HepG2 (cell line): ENCODE results near the gene SPTBN5. TPM values are rescaled to one million over a fixed set of nuclear protein-coding genes. Genes with fewer than 3 reads are reported as not detected.

Experiments used
- ATAC-seq: fragments of 200-7000 bp; cut with Tn5 transposase; 3 replicates; pipeline ENCODE4 v1.9.1; 2020; ENCODE audit warnings: mild to moderate bottlenecking, moderate library complexity
- BruUV-seq: library from RNA; stranded (reverse); fragments of 400-500 nt; replicated peaks from 2 replicates; lab custom pipeline; 2021; lab: Mats Ljungman, UMichigan
- CTCF ChIA-PET: fragments of 300-600 bp; formaldehyde crosslinking; extraction: SDS; loops from one replicate; lab custom pipeline; 2021; ENCODE audit warnings: low total read pairs, inconsistent platforms, low intra/inter-chr PET ratio; lab: Yijun Ruan, JAX
- POLR2A ChIA-PET: fragments of 350-600 bp; sonication (Branson Sonifier 250); formaldehyde crosslinking; loops from one replicate; lab custom pipeline; 2020; ENCODE audit warnings: antibody characterized with exemption, inconsistent platforms; lab: Yijun Ruan, JAX
- DNase-seq: peaks from one replicate; pipeline ENCODE4 v3.0.0-alpha.2; 2015; ENCODE audit warnings: low spot score
- FAIRE-seq: peaks from 3 replicates; lab custom pipeline; 2011; peaks lifted over from hg19 to GRCh38; lab: Jason Lieb, UNC
- H2AFZ ChIP-seq: one replicate; pipeline ENCODE4 v1.6.1; 2011; ENCODE audit warnings: low read length, inconsistent platforms
- H3K27ac ChIP-seq: fragments of 300-600 bp; 3 replicates; pipeline ENCODE4 v1.8.0; 2011; ENCODE audit warnings: mixed run types, mild to moderate bottlenecking, mixed read lengths, low read length, inconsistent platforms; ENCODE audit not compliant: insufficient read depth; ENCODE audit errors: extremely low read length
- H3K27me3 ChIP-seq, 2 experiments: fragments of 200-600 bp in 1 of 2; 2 replicates in 1 of 2; 3 replicates in 1 of 2; pipeline versions ENCODE4 v1.6.0 to v1.8.0; 2011; ENCODE audit warnings: low read length in 2 of 2, mild to moderate bottlenecking in 2 of 2, moderate library complexity in 2 of 2, inconsistent platforms in 1 of 2; ENCODE audit not compliant: insufficient read depth in 2 of 2, control insufficient read depth in 1 of 2
- H3K36me3 ChIP-seq, 2 experiments: fragments of 200-600 bp in 1 of 2; replicated peaks in 1 of 2; 2 replicates in 1 of 2; 3 replicates in 1 of 2; pipeline versions ENCODE4 v1.5.1 to v1.8.0; 2011; ENCODE audit warnings: low read length in 2 of 2, inconsistent platforms in 1 of 2; ENCODE audit not compliant: insufficient read depth in 2 of 2, control insufficient read depth in 1 of 2
- H3K4me1 ChIP-seq: 2 replicates; pipeline ENCODE4 v1.5.1; 2012; ENCODE audit warnings: low read length, inconsistent platforms; ENCODE audit not compliant: insufficient read depth
- H3K4me2 ChIP-seq: 2 replicates; pipeline ENCODE4 v1.6.0; 2011; ENCODE audit warnings: low read depth, low read length, inconsistent platforms
- H3K4me3 ChIP-seq, 3 experiments: fragments of 200-600 bp in 1 of 3; sonication (generic), shearing (Covaris generic) in 1 of 3; replicated peaks in 1 of 3; 2 replicates each; pipeline ENCODE4 v1.5.1; 2011 to 2016; ENCODE audit warnings: low read length in 3 of 3, inconsistent platforms in 2 of 3, low read depth in 2 of 3, mild to moderate bottlenecking in 2 of 3, control low read depth in 1 of 3, mixed read lengths in 1 of 3; ENCODE audit not compliant: insufficient read depth in 1 of 3
- H3K79me2 ChIP-seq: one replicate; pipeline ENCODE4 v1.6.1; 2011; ENCODE audit warnings: low read length, inconsistent platforms; ENCODE audit not compliant: insufficient read depth
- H3K9ac ChIP-seq: 2 replicates; pipeline ENCODE4 v1.6.0; 2011; ENCODE audit warnings: mild to moderate bottlenecking, low read depth, low read length, inconsistent platforms; ENCODE audit not compliant: insufficient read depth
- H3K9me3 ChIP-seq: 2 replicates; pipeline ENCODE4 v1.5.1; 2012; ENCODE audit warnings: mild to moderate bottlenecking, low read length
- H4K20me1 ChIP-seq: 2 replicates; pipeline ENCODE4 v1.6.0; 2011; ENCODE audit warnings: inconsistent platforms, mild to moderate bottlenecking, low read length, moderate library complexity; ENCODE audit not compliant: insufficient read depth
- NKX3-1 ChIP-seq: sonication (generic); formaldehyde crosslinking; IDR thresholded peaks from 2 replicates; pipeline ENCODE4 v1.5.0; 2020; ENCODE audit warnings: missing genetic modification reagents
- POLR2A ChIP-seq, 2 experiments: IDR thresholded peaks; 2 replicates each; pipeline ENCODE4 v1.6.1; 2011; ENCODE audit warnings: low read depth in 2 of 2, low read length in 2 of 2, mild to moderate bottlenecking in 1 of 2, moderate library complexity in 1 of 2; ENCODE audit not compliant: insufficient read depth in 1 of 2
- RCOR2 ChIP-seq: IDR thresholded peaks from 2 replicates; pipeline ENCODE4 v1.6.1; 2016; ENCODE audit warnings: missing biosample characterization, missing genetic modification reagents
- RFX1 ChIP-seq: fragments of 450-650 bp; IDR thresholded peaks from 2 replicates; pipeline ENCODE4 v1.6.1; 2017
- SMARCC2 ChIP-seq: fragments of 450-650 bp; IDR thresholded peaks from 2 replicates; pipeline ENCODE4 v1.6.1; 2017; ENCODE audit warnings: antibody characterized with exemption, mild to moderate bottlenecking
- SP4 ChIP-seq: sonication (generic); formaldehyde crosslinking; IDR thresholded peaks from 2 replicates; pipeline ENCODE4 v1.8.1; 2023; ENCODE audit warnings: mild to moderate bottlenecking, missing genetic modification reagents
- YEATS4 ChIP-seq: sonication (generic); formaldehyde crosslinking; IDR thresholded peaks from 2 replicates; pipeline ENCODE4 v1.4.0; 2020; ENCODE audit warnings: missing genetic modification reagents, borderline replicate concordance
- ZFAT ChIP-seq: sonication (generic); formaldehyde crosslinking; conservative IDR thresholded peaks from 2 replicates; pipeline ENCODE4 v1.8.1; 2023; ENCODE audit warnings: missing genetic modification reagents, inconsistent platforms
- ZNF124 ChIP-seq: sonication (generic); formaldehyde crosslinking; IDR thresholded peaks from 2 replicates; pipeline ENCODE4 v1.4.0; 2020; ENCODE audit warnings: missing genetic modification reagents
- ZNF292 ChIP-seq: sonication (generic); formaldehyde crosslinking; IDR thresholded peaks from 2 replicates; pipeline ENCODE4 v1.8.1; 2022; ENCODE audit warnings: mild to moderate bottlenecking, low read depth, missing genetic modification reagents, borderline replicate concordance
- ZNF660 ChIP-seq: sonication (generic); formaldehyde crosslinking; IDR thresholded peaks from 2 replicates; pipeline ENCODE4 v1.5.1; 2020; ENCODE audit warnings: mild to moderate bottlenecking, low read depth, missing genetic modification reagents, borderline replicate concordance
- ZNF883 ChIP-seq: sonication (generic); formaldehyde crosslinking; IDR thresholded peaks from 2 replicates; pipeline ENCODE4 v1.5.1; 2020; ENCODE audit warnings: mild to moderate bottlenecking, missing genetic modification reagents; ENCODE audit errors: not compliant biosample characterization
- WGBS: methylation state at CpG from one replicate; pipeline ENCODE4 v1.1.6; 2017; ENCODE audit warnings: low lambda C conversion rate; 5-methylcytosine and 5-hydroxymethylcytosine counted together
- in situ Hi-C: cut with HindIII; loops from 2 replicates; pipeline ENCODE4 v1.10.0; 2017; ENCODE audit warnings: low pct_unique_long_range_greater_than_20kb; ENCODE audit not compliant: extremely low pct_ligation_motif_present
- intact Hi-C: fragments of 100-400 bp; cut with micrococcal nuclease; formaldehyde crosslinking; loops from one replicate; pipeline ENCODE4 v1.10.0; 2022; ENCODE audit not compliant: unreplicated experiment
- polyA plus RNA-seq, 8 experiments: library from polyadenylated mRNA; depleted of rRNA in 3 of 8; stranded (reverse) in 7 of 8; unstranded in 1 of 8; fragments of >200 nt; fragmentation: Illumina TruSeq in 4 of 8; extraction: Trizol in 4 of 8; gene quantifications; 2 replicates each; pipeline versions ENCODE4 v1.2.1 to v1.2.3, GENCODE V29; 2011 to 2016; ENCODE audit warnings: low read depth in 4 of 8, missing spikeins in 1 of 8, mixed read lengths in 1 of 8; ENCODE audit not compliant: insufficient read depth in 1 of 8
- total RNA-seq, 5 experiments: library from RNA; depleted of rRNA; stranded (reverse); fragments of >200 nt; fragmentation: Illumina TruSeq; extraction: Trizol; gene quantifications; 2 replicates each; pipeline ENCODE4 v1.2.3, GENCODE V29; 2016; ENCODE audit warnings: low read depth in 1 of 5
- TF ChIP-seq, protein P1 (sequence below): sonication (generic); formaldehyde crosslinking; IDR thresholded peaks from 2 replicates; pipeline ENCODE4 v1.5.0; 2020; ENCODE audit warnings: mild to moderate bottlenecking, missing genetic modification reagents, borderline replicate concordance

SPTBN5 gene
- total and polyA plus RNA-seq, 2 of the 13 experiments (the other 11 are each of a cell fraction or from before 2014, with no cell fraction given) = 0.01 to 0.07 TPM

DNA sequence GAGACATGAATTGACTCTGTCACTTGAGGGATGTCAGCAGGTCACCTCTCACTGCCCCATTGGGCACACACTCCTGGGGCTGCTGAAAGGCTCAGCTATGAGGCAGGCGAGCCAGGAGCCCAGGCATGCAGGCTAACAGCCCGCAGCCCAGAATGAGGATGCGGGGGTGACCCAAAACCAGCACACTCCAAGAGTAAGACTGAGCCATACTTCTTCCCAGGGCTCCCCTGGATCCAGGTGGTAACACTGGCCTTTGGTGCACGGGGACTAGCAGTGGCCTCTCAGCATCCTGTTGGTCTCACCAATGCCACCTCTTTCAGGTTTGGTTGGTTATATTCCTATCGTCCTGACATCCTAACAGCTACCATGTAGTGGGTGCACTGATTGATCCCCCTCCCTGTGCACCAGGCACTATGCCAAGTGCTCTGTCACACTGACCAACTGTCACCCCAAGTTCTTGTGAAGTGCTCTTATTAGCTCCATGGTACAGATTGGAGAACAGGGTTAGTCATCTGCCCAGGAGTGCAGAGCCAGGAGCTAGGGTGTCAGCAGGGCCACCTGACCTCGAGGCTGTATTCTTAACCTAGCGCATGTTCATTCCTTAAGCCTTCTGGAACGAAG lies 24.8 kb upstream of the SPTBN5 start:
- Histone ChIP-seq H3K9me3 (no peaks in the 10 kb centered on the region), H3K27me3 (no peaks in the 10 kb centered on the region), H3K4me2 (no peak overlapping the region), H3K9ac (no peak overlapping the region), H4K20me1 (no peaks in the 10 kb centered on the region), H3K36me3 (peaks cover 0 to 6% of the 10 kb centered on the region in 2 experiments; a peak in 1 of 5 replicates), H3K27ac (no peak overlapping the region), H2AFZ (no peak overlapping the region), H3K79me2 (no peaks in the 10 kb centered on the region), H3K4me1 (peaks cover 40% of the 10 kb centered on the region), H3K4me3 (no peak overlapping the region)
- no TSS peak for BruUV-seq
- WGBS = 97% methylated on average over 3 of the region's 8 CpGs
- CTCF ChIA-PET = no interaction called here
- in situ Hi-C loops = no loop called here
- no peak for ATAC-seq
- intact Hi-C loops = no loop called here
- no peak for DNase-seq
- no peak for FAIRE-seq
- POLR2A ChIA-PET = no interaction called here
- TF ChIP-seq ZNF124 (CRISPR knock-in tag) (no peak), ZNF292 (CRISPR knock-in tag) (no peak), YEATS4 (CRISPR knock-in tag) (no peak), ZNF660 (CRISPR knock-in tag) (no peak), ZFAT (CRISPR knock-in tag) (no peak), SMARCC2 (no peak), SP4 (CRISPR knock-in tag) (no peak), NKX3-1 (CRISPR knock-in tag) (no peak), ZNF883 (no peak), RCOR2 (CRISPR knock-in tag) (no peak), POLR2A (IDR thresholded peaks at IDR 0.05; ENCODE audit: insufficient read depth in 1 of 2, low read depth in 2 of 2, low read length in 2 of 2) (no peak), RFX1 (no peak)
- TF ChIP-seq, protein P1, sequence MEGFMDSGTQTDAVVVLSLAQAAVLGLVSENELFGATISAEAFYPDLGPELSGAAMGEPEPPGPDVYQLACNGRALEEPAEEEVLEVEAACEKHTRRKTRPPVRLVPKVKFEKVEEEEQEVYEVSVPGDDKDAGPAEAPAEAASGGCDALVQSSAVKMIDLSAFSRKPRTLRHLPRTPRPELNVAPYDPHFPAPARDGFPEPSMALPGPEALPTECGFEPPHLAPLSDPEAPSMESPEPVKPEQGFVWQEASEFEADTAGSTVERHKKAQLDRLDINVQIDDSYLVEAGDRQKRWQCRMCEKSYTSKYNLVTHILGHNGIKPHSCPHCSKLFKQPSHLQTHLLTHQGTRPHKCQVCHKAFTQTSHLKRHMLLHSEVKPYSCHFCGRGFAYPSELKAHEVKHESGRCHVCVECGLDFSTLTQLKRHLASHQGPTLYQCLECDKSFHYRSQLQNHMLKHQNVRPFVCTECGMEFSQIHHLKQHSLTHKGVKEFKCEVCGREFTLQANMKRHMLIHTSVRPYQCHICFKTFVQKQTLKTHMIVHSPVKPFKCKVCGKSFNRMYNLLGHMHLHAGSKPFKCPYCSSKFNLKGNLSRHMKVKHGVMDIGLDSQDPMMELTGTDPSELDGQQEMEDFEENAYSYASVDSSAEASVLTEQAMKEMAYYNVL = no peak
